Cardiac fibroblast (primary cell): ENCODE data around the gene VILL.

Experiments used
- DNase-seq, 2 donors: peaks; one replicate each; pipeline versions ENCODE4 v3.0.0 to v3.0.0-alpha.2; 2010; ENCODE audit warnings: low read depth in 2 of 2
- H3K4me3 ChIP-seq, 2 donors: replicated peaks in 1 of 2; 1 replicate in 1 of 2; 2 replicates in 1 of 2; pipeline ENCODE4 v1.5.1; 2011; ENCODE audit warnings: low read depth in 2 of 2, low read length in 2 of 2, mild to moderate bottlenecking in 2 of 2, moderate library complexity in 1 of 2
- CTCF ChIP-seq: IDR thresholded peaks from one replicate; pipeline ENCODE4 v1.5.1; 2011; ENCODE audit warnings: low read depth, mild to moderate bottlenecking, low read length, inconsistent platforms

The VILL gene

DNA sequence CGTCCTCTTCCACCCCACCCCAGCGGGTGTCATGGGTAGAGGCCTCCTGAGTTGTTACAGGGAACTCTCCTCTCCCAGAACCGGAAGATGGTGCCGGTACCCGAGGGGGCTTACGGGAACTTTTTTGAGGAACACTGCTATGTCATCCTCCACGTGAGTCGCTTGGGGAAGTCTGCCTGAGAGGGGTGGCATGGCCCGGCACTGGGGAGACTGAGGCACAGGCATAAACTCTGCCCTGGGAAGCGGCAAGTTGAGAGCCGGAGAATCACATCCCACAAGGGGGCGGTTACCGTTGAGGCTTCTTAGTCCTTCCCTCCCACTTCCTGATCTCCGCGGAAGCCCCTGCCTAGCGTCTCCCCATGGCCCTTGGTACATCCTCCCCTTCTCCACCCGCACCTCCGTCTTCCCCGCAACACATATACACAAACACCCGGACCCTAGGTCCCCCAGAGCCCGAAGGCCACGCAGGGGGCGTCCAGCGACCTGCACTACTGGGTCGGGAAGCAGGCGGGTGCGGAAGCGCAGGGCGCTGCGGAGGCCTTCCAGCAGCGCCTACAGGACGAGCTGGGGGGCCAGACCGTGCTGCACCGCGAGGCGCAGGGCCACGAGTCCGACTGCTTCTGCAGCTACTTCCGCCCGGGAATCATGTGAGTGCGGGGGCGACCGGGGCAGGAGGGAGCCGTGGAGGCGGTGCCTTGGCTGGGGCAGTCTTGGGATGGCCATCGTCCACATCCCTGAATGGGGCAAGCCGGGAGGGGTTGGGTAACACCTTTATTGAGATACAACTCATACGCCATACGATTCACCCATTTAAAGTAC is 3.4 kb downstream of the VILL start:
- TF ChIP-seq CTCF = no peak
- H3K4me3 ChIP-seq = peak overlapping the region; percentile 51 to 64
- peak; percentile 80 to 89 for DNase-seq

DNA sequence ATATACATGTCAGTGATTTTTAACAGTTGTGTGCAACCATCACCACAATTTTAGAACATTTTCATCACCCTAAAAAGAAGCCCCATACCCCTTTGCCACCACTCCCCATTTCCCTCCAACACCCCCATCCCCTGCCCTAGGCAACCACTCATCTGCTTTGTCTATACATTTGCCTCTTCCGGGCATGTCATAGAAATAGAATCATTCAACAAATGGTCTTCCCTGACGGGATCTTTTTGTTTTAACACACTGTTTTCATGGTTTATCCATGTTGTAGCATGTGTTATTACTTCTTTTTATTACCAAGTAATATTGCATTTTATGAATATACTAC is 4.0 kb downstream of the VILL start:
- no peak for TF ChIP-seq CTCF
- H3K4me3 ChIP-seq = peak overlapping the region; percentile 51 to 64
- DNase-seq = no peak

DNA sequence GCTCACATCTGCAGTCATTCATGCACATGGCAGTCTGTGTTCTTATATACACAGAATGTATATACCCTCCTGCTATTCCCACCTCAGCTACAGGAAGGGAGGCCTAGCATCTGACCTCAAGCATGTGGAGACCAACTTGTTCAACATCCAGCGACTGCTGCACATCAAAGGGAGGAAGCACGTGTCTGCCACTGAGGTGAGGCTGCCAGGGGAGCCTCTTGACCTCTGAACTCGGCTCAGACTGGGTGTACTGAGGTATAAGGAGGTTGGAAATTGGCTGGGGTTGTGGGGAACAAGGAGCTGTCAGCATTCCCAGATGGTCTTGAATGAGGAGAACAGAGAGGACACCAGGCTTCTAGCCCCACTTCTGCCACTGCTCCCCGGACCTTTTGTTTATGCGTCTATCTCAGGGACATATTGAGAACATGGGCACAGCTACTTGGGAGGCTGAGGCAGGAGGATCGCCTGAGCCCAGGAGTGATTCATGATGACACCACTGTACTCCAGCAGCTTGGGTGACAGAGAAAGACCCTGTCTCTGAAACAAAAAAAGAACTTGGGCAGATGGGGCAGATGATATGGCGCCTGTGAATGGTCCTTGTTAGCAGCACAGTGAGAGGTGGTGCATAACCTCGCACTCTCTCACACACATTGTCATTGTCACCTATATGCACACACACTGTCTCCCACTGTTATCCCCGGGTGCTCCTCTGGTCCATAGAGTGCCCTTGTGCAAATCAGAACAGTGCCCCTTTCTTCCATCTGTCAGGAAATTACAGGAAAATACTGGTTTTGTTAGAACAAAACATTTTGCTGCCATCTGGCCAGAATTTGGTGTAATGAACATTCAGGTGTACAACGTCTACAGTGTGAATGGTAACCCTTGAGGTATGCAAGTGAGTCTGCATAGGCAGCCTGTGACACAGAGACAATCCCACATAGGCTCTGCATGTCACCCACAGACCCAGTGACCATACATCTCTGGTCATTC is 5.4 kb downstream of the VILL start:
- TF ChIP-seq CTCF = no peak
- no peak overlapping the region for H3K4me3 ChIP-seq
- no peak for DNase-seq

DNA sequence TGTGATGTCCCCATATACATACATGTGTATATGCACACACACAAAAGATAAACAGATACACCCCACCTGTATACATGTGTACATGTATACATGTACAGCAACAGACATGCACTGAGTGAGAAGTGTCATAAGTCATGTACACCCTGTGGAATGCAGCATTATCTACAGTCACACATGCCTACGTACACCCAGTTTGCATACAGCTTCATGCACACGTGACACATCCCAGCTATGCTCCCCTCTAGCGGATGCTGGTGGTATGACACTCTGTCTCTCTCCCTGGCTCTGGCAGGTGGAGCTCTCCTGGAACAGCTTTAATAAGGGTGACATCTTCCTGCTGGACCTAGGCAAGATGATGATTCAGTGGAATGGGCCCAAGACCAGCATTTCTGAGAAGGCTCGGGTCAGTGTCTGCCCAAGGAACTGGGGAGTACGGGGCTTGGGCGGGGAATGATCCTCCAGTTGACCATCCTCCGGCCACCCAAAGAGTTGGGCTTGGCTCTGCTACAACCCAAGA is 6.3 kb downstream of the VILL start:
- peak; percentile 81 to 88 for DNase-seq
- H3K4me3 ChIP-seq = no peak overlapping the region
- TF ChIP-seq CTCF = peak; percentile 92

GRCh38 chr3:37997342-37997741 is 6.8 kb downstream of the VILL start:
- no peak for DNase-seq
- H3K4me3 ChIP-seq = no peak overlapping the region
- TF ChIP-seq CTCF = no peak

DNA sequence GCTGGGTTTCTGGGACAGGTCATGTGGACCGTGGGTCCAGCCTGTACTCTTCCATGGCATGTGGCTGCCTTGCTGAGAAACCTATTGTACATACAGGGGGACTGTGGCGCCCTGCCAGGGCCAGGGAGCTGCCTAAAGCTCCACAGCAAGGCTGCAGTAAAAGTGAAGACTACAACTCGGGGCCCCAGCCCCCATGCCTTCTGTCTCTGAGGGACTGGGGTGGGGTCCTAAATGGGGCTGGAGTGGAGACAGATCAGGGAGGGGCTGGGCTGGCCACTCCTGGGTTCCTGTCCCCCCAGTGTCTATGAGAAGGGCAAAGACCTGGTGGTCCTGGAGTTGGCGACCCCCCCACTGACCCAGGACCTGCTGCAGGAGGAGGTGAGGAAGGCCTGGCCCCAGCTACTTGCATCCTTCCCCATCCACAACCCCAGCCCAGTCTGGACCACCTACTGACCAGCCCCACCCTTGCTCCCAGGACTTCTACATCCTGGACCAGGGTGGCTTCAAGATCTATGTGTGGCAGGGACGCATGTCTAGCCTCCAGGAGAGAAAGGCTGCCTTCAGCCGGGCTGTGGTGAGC is 7.3 kb downstream of the VILL start:
- no peak for TF ChIP-seq CTCF
- H3K4me3 ChIP-seq = no peak overlapping the region
- no peak for DNase-seq
